Neural progenitor cell (in vitro differentiated cells): ENCODE measurements around the gene MAGI2. TPM values are rescaled to one million over a fixed set of nuclear protein-coding genes. Genes with fewer than 3 reads are reported as not detected.
A peak's percentile ranks its signal among the peaks of the same experiment; 100 is the strongest.

Experiments used
- DNase-seq: peaks from one replicate; pipeline ENCODE4 v3.0.0-alpha.2; 2016; ENCODE audit warnings: low spot score
- H2AFZ ChIP-seq: fragments of 200-600 bp; sonication (generic); replicated peaks from 2 replicates; pipeline ENCODE4 v1.6.1; 2016; ENCODE audit warnings: antibody characterized with exemption
- H3F3A ChIP-seq: fragments of 200-600 bp; sonication (generic); 2 replicates; pipeline ENCODE4 v1.6.1; 2016; ENCODE audit warnings: antibody characterized with exemption, low read depth
- H3K27ac ChIP-seq: fragments of 200-600 bp; sonication (generic); 2 replicates; pipeline ENCODE4 v1.5.1; 2016; ENCODE audit warnings: mild to moderate bottlenecking
- H3K27me3 ChIP-seq: fragments of 200-600 bp; sonication (generic); 2 replicates; pipeline ENCODE4 v1.6.1; 2016; ENCODE audit warnings: mild to moderate bottlenecking, moderate library complexity
- H3K36me3 ChIP-seq: fragments of 200-600 bp; sonication (generic); 2 replicates; pipeline ENCODE4 v1.5.1; 2016
- H3K4me1 ChIP-seq: fragments of 200-600 bp; sonication (generic); 2 replicates; pipeline ENCODE4 v1.6.1; 2016; ENCODE audit warnings: mixed run types
- H3K4me2 ChIP-seq: fragments of 200-600 bp; sonication (generic); 2 replicates; pipeline ENCODE4 v1.6.1; 2016
- H3K4me3 ChIP-seq: fragments of 200-600 bp; sonication (generic); 2 replicates; pipeline ENCODE4 v1.5.1; 2016
- H3K79me2 ChIP-seq: fragments of 200-600 bp; sonication (generic); 2 replicates; pipeline ENCODE4 v1.6.1; 2016; ENCODE audit warnings: low read depth
- H3K9ac ChIP-seq: fragments of 200-600 bp; sonication (generic); 2 replicates; pipeline ENCODE4 v1.6.1; 2016
- H3K9me3 ChIP-seq: fragments of 200-600 bp; sonication (generic); 2 replicates; pipeline ENCODE4 v1.5.1; 2016; ENCODE audit warnings: low read depth
- H4K20me1 ChIP-seq: fragments of 200-600 bp; sonication (generic); 2 replicates; pipeline ENCODE4 v1.6.1; 2016; ENCODE audit warnings: low read depth
- H3K27ac Mint-ChIP-seq: 3 replicates; pipeline ENCODE4 v1.8.0; 2021; ENCODE audit warnings: mixed read lengths
- H3K27me3 Mint-ChIP-seq: 2 replicates; pipeline ENCODE4 v1.8.0; 2022; ENCODE audit warnings: low read depth, mild to moderate bottlenecking, inconsistent platforms, moderate library complexity, mixed read lengths; ENCODE audit not compliant: insufficient read depth
- H3K36me3 Mint-ChIP-seq: 3 replicates; pipeline ENCODE4 v1.8.0; 2021; ENCODE audit warnings: mixed read lengths
- H3K4me1 Mint-ChIP-seq: 3 replicates; pipeline ENCODE4 v1.8.0; 2021; ENCODE audit warnings: mixed read lengths
- H3K4me3 Mint-ChIP-seq: 3 replicates; pipeline ENCODE4 v1.8.0; 2021; ENCODE audit warnings: mild to moderate bottlenecking, moderate library complexity, mixed read lengths
- H3K9me3 Mint-ChIP-seq: 3 replicates; pipeline ENCODE4 v1.8.0; 2020; ENCODE audit warnings: mixed read lengths
- EZH2 ChIP-seq: fragments of 200-600 bp; sonication (generic); IDR thresholded peaks from 2 replicates; pipeline ENCODE4 v1.6.1; 2017; ENCODE audit warnings: antibody characterized with exemption, mild to moderate bottlenecking, moderate library complexity
- EZH2phosphoT487 ChIP-seq: fragments of 200-600 bp; sonication (generic); IDR thresholded peaks from 2 replicates; pipeline ENCODE4 v1.6.1; 2017; ENCODE audit warnings: antibody characterized with exemption
- total RNA-seq: library from RNA; depleted of rRNA; stranded (reverse); fragments of >200 nt; gene quantifications from 2 replicates; pipeline ENCODE4 v1.2.3, GENCODE V29; 2015; ENCODE audit warnings: low replicate concordance
- TF ChIP-seq, protein P1 (sequence below): fragments of 200-600 bp; sonication (generic); IDR thresholded peaks from 2 replicates; pipeline ENCODE4 v1.5.1; 2017; ENCODE audit warnings: antibody characterized with exemption, mild to moderate bottlenecking

Gene MAGI2
- total RNA-seq, 1 donor from 2014 or later = 5.8 TPM

DNA sequence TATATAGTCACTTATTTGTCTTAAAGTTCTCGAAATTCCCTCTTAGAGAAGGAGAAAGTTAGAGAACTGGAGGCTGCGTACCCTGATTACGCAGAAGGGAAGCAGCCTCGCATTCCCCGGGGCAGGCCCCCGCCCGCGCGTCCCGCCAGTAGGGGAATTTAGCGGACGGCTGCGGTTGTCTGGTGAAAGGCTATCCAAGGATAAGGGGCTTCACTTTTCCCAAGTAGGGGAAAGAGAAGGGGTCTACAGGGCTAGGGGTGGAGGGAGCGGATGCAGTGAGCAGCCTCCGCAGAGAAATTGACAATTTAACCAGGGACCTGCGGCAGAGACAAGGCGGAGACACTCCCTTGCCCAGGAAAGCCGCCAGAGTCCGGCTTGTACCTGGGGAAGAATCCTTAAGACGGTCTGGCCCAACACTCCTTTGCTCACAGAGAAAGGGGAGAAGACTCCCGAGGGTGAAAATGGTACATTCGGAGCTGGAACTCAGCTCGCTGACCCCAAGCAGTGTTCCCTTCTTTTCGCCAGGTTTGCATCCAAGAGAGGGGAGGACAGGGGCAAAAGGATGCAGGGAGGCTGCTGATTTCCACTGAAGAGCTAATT, 994 bp upstream of the MAGI2 start:
- Mint-ChIP-seq H3K4me1 (peaks cover 23% of the 10 kb centered on the region), H3K9me3 (peaks cover 3% of the 10 kb centered on the region), H3K27me3 (peaks cover 10% of the 10 kb centered on the region), H3K4me3 (peak overlapping the region; percentile 99), H3K36me3 (peaks cover 3% of the 10 kb centered on the region), H3K27ac (peak overlapping the region; percentile 67)
- Histone ChIP-seq H3K79me2 (no peaks in the 10 kb centered on the region), H3K9ac (peak overlapping the region; percentile 48), H3K27ac (no peak overlapping the region), H3K36me3 (no peaks in the 10 kb centered on the region), H2AFZ (peak overlapping the region; percentile 90), H3K9me3 (no peaks in the 10 kb centered on the region), H3K4me2 (peak overlapping the region; percentile 88), H3K4me3 (peak overlapping the region; percentile 60), H3F3A (peaks cover 5% of the 10 kb centered on the region), H3K27me3 (peaks cover 75% of the 10 kb centered on the region), H4K20me1 (peaks cover 6% of the 10 kb centered on the region), H3K4me1 (no peaks in the 10 kb centered on the region)
- peak; percentile 71 for DNase-seq
- TF ChIP-seq EZH2phosphoT487 = peak; percentile 21
- TF ChIP-seq, protein P1, sequence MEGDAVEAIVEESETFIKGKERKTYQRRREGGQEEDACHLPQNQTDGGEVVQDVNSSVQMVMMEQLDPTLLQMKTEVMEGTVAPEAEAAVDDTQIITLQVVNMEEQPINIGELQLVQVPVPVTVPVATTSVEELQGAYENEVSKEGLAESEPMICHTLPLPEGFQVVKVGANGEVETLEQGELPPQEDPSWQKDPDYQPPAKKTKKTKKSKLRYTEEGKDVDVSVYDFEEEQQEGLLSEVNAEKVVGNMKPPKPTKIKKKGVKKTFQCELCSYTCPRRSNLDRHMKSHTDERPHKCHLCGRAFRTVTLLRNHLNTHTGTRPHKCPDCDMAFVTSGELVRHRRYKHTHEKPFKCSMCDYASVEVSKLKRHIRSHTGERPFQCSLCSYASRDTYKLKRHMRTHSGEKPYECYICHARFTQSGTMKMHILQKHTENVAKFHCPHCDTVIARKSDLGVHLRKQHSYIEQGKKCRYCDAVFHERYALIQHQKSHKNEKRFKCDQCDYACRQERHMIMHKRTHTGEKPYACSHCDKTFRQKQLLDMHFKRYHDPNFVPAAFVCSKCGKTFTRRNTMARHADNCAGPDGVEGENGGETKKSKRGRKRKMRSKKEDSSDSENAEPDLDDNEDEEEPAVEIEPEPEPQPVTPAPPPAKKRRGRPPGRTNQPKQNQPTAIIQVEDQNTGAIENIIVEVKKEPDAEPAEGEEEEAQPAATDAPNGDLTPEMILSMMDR = no peak
- TF ChIP-seq EZH2 = peak; percentile 58

DNA sequence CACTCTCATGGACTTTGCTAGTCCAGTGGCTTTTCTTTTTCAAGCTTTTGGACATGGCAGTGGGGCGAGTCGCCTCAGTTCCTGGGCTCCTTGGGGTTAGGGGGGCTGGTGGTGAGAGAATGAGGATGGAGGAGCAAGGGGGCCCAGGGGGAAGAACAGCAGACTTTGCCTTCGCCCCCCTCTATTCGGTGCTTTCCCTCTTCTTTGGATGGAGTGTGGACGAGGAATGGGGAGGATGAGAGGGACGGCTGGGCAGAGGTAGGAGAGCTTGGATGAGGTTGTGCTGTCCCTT, 255 bp downstream of the MAGI2 start:
- Histone ChIP-seq H4K20me1 (peaks cover 6% of the 10 kb centered on the region), H3K27me3 (peaks cover 83% of the 10 kb centered on the region), H2AFZ (peak overlapping the region; percentile 90), H3F3A (peaks cover 5% of the 10 kb centered on the region), H3K9me3 (no peaks in the 10 kb centered on the region), H3K27ac (no peak overlapping the region), H3K36me3 (no peaks in the 10 kb centered on the region), H3K79me2 (no peaks in the 10 kb centered on the region), H3K4me1 (no peaks in the 10 kb centered on the region), H3K9ac (no peak overlapping the region), H3K4me3 (peak overlapping the region; percentile 60), H3K4me2 (peak overlapping the region; percentile 88)
- Mint-ChIP-seq H3K4me1 (peaks cover 35% of the 10 kb centered on the region), H3K9me3 (peaks cover 3% of the 10 kb centered on the region), H3K36me3 (peaks cover 3% of the 10 kb centered on the region), H3K4me3 (peak overlapping the region; percentile 99), H3K27me3 (peaks cover 10% of the 10 kb centered on the region), H3K27ac (no peak overlapping the region)
- DNase-seq = no peak
- TF ChIP-seq EZH2phosphoT487 (no peak), EZH2 (no peak)
- TF ChIP-seq, protein P1 = no peak

DNA sequence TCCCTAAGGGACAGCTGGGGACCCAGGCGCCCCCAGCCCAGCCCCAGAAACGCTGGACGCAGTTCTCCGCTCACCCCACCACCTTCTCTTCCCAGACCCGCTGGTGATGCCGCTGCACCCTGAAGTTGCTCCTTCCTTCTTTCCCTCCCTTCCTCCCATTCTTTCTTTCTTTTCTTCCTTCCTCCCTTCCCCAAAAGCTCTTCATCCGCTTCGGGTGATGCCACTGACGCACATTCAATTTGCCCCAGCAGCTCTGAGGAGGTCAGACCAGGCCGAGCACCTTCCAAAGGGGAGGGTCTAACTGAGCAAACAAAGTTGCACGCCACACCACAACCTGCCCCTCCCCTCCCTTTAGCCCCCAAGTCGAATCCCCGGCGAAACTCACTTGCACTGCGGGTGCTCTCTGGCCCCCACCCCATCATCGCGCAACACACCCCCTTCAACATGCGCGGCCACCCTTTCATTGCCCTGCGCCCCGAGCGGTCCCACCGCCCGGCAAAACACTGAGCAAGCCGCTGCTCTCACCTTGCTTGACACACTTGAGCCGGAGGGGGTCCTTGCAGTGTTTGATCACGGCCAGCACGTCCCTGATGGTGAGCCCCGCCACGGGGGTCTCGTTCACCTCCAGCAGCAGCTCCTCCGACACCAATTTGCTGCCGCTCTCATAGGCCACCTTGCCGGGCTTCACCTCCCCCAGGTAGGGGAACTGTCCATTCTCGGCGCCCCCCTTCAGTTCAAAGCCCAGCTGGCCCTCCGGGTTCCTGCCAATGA, 787 bp downstream of the MAGI2 start:
- H3K27me3 ChIP-seq = peaks cover 83% of the 10 kb centered on the region
- H3K79me2 ChIP-seq = no peaks in the 10 kb centered on the region
- H3K4me2 ChIP-seq = peak overlapping the region; percentile 88
- peaks cover 5% of the 10 kb centered on the region for H3F3A ChIP-seq
- Mint-ChIP-seq H3K27ac (peak overlapping the region; percentile 82), H3K4me1 (peaks cover 35% of the 10 kb centered on the region), H3K27me3 (peaks cover 10% of the 10 kb centered on the region), H3K9me3 (peaks cover 3% of the 10 kb centered on the region), H3K4me3 (peak overlapping the region; percentile 99), H3K36me3 (peaks cover 1% of the 10 kb centered on the region)
- H3K4me3 ChIP-seq = peak overlapping the region; percentile 60
- no peak overlapping the region for H3K27ac ChIP-seq
- H3K9ac ChIP-seq = no peak overlapping the region
- peak overlapping the region; percentile 90 for H2AFZ ChIP-seq
- H4K20me1 ChIP-seq = peaks cover 6% of the 10 kb centered on the region
- TF ChIP-seq EZH2 (no peak), EZH2phosphoT487 (no peak)
- TF ChIP-seq, protein P1 = no peak
- DNase-seq = peak; percentile 37
- H3K4me1 ChIP-seq = no peaks in the 10 kb centered on the region
- no peaks in the 10 kb centered on the region for H3K36me3 ChIP-seq
- no peaks in the 10 kb centered on the region for H3K9me3 ChIP-seq
